Measurements from ENCODE around the gene AUTS2.

GRCh38 chr7:69739931-69740431, 141.7 kb downstream of the AUTS2 start:
- TF ChIP-seq, protein P1, sequence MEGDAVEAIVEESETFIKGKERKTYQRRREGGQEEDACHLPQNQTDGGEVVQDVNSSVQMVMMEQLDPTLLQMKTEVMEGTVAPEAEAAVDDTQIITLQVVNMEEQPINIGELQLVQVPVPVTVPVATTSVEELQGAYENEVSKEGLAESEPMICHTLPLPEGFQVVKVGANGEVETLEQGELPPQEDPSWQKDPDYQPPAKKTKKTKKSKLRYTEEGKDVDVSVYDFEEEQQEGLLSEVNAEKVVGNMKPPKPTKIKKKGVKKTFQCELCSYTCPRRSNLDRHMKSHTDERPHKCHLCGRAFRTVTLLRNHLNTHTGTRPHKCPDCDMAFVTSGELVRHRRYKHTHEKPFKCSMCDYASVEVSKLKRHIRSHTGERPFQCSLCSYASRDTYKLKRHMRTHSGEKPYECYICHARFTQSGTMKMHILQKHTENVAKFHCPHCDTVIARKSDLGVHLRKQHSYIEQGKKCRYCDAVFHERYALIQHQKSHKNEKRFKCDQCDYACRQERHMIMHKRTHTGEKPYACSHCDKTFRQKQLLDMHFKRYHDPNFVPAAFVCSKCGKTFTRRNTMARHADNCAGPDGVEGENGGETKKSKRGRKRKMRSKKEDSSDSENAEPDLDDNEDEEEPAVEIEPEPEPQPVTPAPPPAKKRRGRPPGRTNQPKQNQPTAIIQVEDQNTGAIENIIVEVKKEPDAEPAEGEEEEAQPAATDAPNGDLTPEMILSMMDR (optimal IDR thresholded peaks at IDR 0.05 in 1 of 3, IDR thresholded peaks at IDR 0.05 in 1 of 3, conservative IDR thresholded peaks at IDR 0.05 in 1 of 3; ENCODE audit: extremely low read depth in 1 of 3, insufficient read depth in 2 of 3, low read length in 3 of 3) = no peak
- TF ChIP-seq EZH2 (IDR thresholded peaks at IDR 0.05; ENCODE audit: low read length) = no peak
